Fibroblast of the conjunctiva (primary cell): Measurements from ENCODE around the gene MYO15B.
A peak's percentile ranks its signal among the peaks of the same experiment; 100 is the strongest.
"Not testable (repeated sequence)": the region's sequence is repeated elsewhere in the genome, so short reads cannot be mapped to it uniquely, and the experiment has no call there.

Source experiments
- DNase-seq: peaks from one replicate; pipeline ENCODE4 v3.0.0-alpha.2; 2010; ENCODE audit warnings: low read depth

Gene MYO15B

GRCh38 chr17:75624714-75625345 is 37.2 kb downstream of the MYO15B start:
- DNase-seq = no peak

- no peak for DNase-seq
Measured at GRCh38 chr17:75625813-75626486, 38.4 kb downstream of the MYO15B start.

GRCh38 chr17:75626496-75627038 is 39.0 kb downstream of the MYO15B start:
- DNase-seq = no peak

GRCh38 chr17:75627094-75627493 is 39.5 kb downstream of the MYO15B start:
- no peak for DNase-seq

- DNase-seq = no peak
Measured at GRCh38 chr17:75628425-75628824, 40.8 kb downstream of the MYO15B start.

- DNase-seq = no peak
Measured at GRCh38 chr17:75629157-75629556, 41.6 kb downstream of the MYO15B start.

GRCh38 chr17:75630071-75630917 is 42.7 kb downstream of the MYO15B start:
- no peak for DNase-seq

- no peak for DNase-seq
Measured at GRCh38 chr17:75631353-75631752, 43.8 kb downstream of the MYO15B start.

- DNase-seq = no peak
Measured at GRCh38 chr17:75632428-75632827, 44.8 kb downstream of the MYO15B start.

GRCh38 chr17:75632863-75633485 is 45.4 kb downstream of the MYO15B start, which contains the start of gene SMIM5:
TSS of gene SMIM5 (plus strand) at chr17:75633434. CDS start at chr17:75640202, 6,768 bp downstream.
- DNase-seq = peak; percentile 73

GRCh38 chr17:75633486-75634375 is 46.1 kb downstream of the MYO15B start:
- DNase-seq = peak; percentile 75

- DNase-seq = no peak
Measured at GRCh38 chr17:75634376-75634740, 46.8 kb downstream of the MYO15B start.

GRCh38 chr17:75634754-75635609 is 47.4 kb downstream of the MYO15B start:
- DNase-seq = no peak

- no peak for DNase-seq
Measured at GRCh38 chr17:75635610-75636202, 48.1 kb downstream of the MYO15B start.

- no peak for DNase-seq
Measured at GRCh38 chr17:75636381-75637142, 49.0 kb downstream of the MYO15B start.

GRCh38 chr17:75637143-75637538 is 49.5 kb downstream of the MYO15B start:
- no peak for DNase-seq

GRCh38 chr17:75637551-75637950 is 50.0 kb downstream of the MYO15B start:
- DNase-seq = no peak

GRCh38 chr17:75638039-75638438 is 50.4 kb downstream of the MYO15B start:
- DNase-seq = not testable (repeated sequence)

GRCh38 chr17:75638893-75639292 is 51.3 kb downstream of the MYO15B start:
- DNase-seq = no peak
